GM21390 (cell line): ENCODE results near the gene CES1.
"Not testable (repeated sequence)": the region's sequence is repeated elsewhere in the genome, so short reads cannot be mapped to it uniquely, and the experiment has no call there.

Experiments
- ATAC-seq: cut with Tn5 transposase; IDR thresholded peaks from one replicate; pipeline ENCODE4 v1.9.1; 2021; ENCODE audit not compliant: unreplicated experiment

The CES1 gene

GRCh38 chr16:55832773-55833691 lies at the start of gene CES1:
TSS of gene CES1 (minus strand) at chr16:55833096. CDS start at chr16:55833055, 41 bp downstream.
- no peak for ATAC-seq

- ATAC-seq = no peak
Observed at GRCh38 chr16:55876854-55877253, 44.0 kb upstream of the CES1 start.

GRCh38 chr16:55875273-55875672 lies 42.4 kb upstream of the CES1 start, which contains the start of gene CES5A:
TSS of gene CES5A (minus strand) at chr16:55875373. CDS start at chr16:55875221, 152 bp downstream.
- no peak for ATAC-seq

- no peak for ATAC-seq
Observed at GRCh38 chr16:55873122-55873521, 40.2 kb upstream of the CES1 start.

- no peak for ATAC-seq
Observed at GRCh38 chr16:55872130-55872529, 39.2 kb upstream of the CES1 start.

- no peak for ATAC-seq
Observed at GRCh38 chr16:55871411-55872038, 38.6 kb upstream of the CES1 start.

GRCh38 chr16:55868980-55869379 lies 36.1 kb upstream of the CES1 start:
- ATAC-seq = no peak

- no peak for ATAC-seq
Observed at GRCh38 chr16:55868137-55868536, 35.2 kb upstream of the CES1 start.

GRCh38 chr16:55861288-55861687 lies 28.4 kb upstream of the CES1 start:
- no peak for ATAC-seq

- not testable (repeated sequence) for ATAC-seq
Observed at GRCh38 chr16:55857650-55858049, 24.8 kb upstream of the CES1 start.

GRCh38 chr16:55856950-55857349 lies 24.1 kb upstream of the CES1 start:
- no peak for ATAC-seq

GRCh38 chr16:55853114-55853513 lies 20.2 kb upstream of the CES1 start:
- ATAC-seq = no peak

GRCh38 chr16:55849536-55849935 lies 16.6 kb upstream of the CES1 start:
- no peak for ATAC-seq

- ATAC-seq = no peak
Observed at GRCh38 chr16:55846598-55847346, 13.9 kb upstream of the CES1 start.

- ATAC-seq = no peak
Observed at GRCh38 chr16:55843105-55843395, 10.2 kb upstream of the CES1 start.

GRCh38 chr16:55842369-55843104 lies 9.6 kb upstream of the CES1 start:
- no peak for ATAC-seq

GRCh38 chr16:55839115-55839514 lies 6.2 kb upstream of the CES1 start:
- ATAC-seq = no peak

- ATAC-seq = no peak
Observed at GRCh38 chr16:55836158-55836611, 3.3 kb upstream of the CES1 start.

GRCh38 chr16:55835581-55835980 lies 2.7 kb upstream of the CES1 start:
- ATAC-seq = no peak

- not testable (repeated sequence) for ATAC-seq
Observed at GRCh38 chr16:55835173-55835572, 2.3 kb upstream of the CES1 start.

- peak; percentile 89 for ATAC-seq
Observed at GRCh38 chr16:55834049-55834448, 1.2 kb upstream of the CES1 start.
